Measurements from ENCODE around the gene ACADVL. TPM values are rescaled to one million over a fixed set of nuclear protein-coding genes. Genes with fewer than 3 reads are reported as not detected.

The ACADVL gene
- total RNA-seq, 2 donors from 2014 or later = 589 to 593 TPM

- intact Hi-C loops (cut with DNase I) = no loop called here
- Histone ChIP-seq H3K27ac (no peak overlapping the region), H3K4me1 (replicated peaks) (no peaks in the 10 kb centered on the region), H3K27me3 (replicated peaks; ENCODE audit: insufficient read depth) (no peaks in the 10 kb centered on the region), H3K36me3 (peaks cover 0 to 10% of the 10 kb centered on the region in 2 donors), H3K9me3 (no peaks in the 10 kb centered on the region), H3K4me3 (no peak overlapping the region)
- TF ChIP-seq POLR2AphosphoS5 (IDR thresholded peaks at IDR 0.05) = peak; percentile 35
- TF ChIP-seq POLR2A (IDR thresholded peaks at IDR 0.05) = no peak
- 73% methylated on average over 26 of the region's 26 CpGs for WGBS
- DNase-seq (ENCODE audit: low spot score) = no peak
These were observed 28.0 kb upstream of the ACADVL start for GRCh38 chr17:7191571-7192270.

- H3K27me3 ChIP-seq (replicated peaks; ENCODE audit: insufficient read depth) = no peaks in the 10 kb centered on the region
- intact Hi-C loops (cut with DNase I) = no loop called here
- WGBS = 75% methylated on average over 12 of the region's 12 CpGs
- no peak overlapping the region for H3K4me3 ChIP-seq
- TF ChIP-seq POLR2AphosphoS5 (IDR thresholded peaks at IDR 0.05) (no peak), CTCF (IDR thresholded peaks at IDR 0.05) (no peak), POLR2A (IDR thresholded peaks at IDR 0.05) (no peak)
- peaks cover 0 to 10% of the 10 kb centered on the region in 2 donors for H3K36me3 ChIP-seq
- H3K9me3 ChIP-seq = no peaks in the 10 kb centered on the region
- H3K27ac ChIP-seq = no peak overlapping the region
- no peaks in the 10 kb centered on the region for H3K4me1 ChIP-seq (replicated peaks)
- no peak for DNase-seq (ENCODE audit: low spot score)
These were observed 27.3 kb upstream of the ACADVL start for GRCh38 chr17:7192271-7192937.

GRCh38 chr17:7195971-7196370 is 23.8 kb upstream of the ACADVL start:
- intact Hi-C loops (cut with DNase I) = no loop called here
- H3K27ac ChIP-seq = no peak overlapping the region
- no peaks in the 10 kb centered on the region for H3K27me3 ChIP-seq (replicated peaks; ENCODE audit: insufficient read depth)
- WGBS = 95% methylated on average over 12 of the region's 12 CpGs
- TF ChIP-seq POLR2A (IDR thresholded peaks at IDR 0.05) (no peak), CTCF (IDR thresholded peaks at IDR 0.05) (no peak), POLR2AphosphoS5 (IDR thresholded peaks at IDR 0.05) (no peak)
- H3K36me3 ChIP-seq = peaks cover 0 to 10% of the 10 kb centered on the region in 2 donors
- no peak overlapping the region for H3K4me3 ChIP-seq
- H3K4me1 ChIP-seq (replicated peaks) = no peaks in the 10 kb centered on the region
- H3K9me3 ChIP-seq = no peaks in the 10 kb centered on the region
- no peak for DNase-seq (ENCODE audit: low spot score)

- Histone ChIP-seq H3K4me1 (replicated peaks) (no peaks in the 10 kb centered on the region), H3K4me3 (no peak overlapping the region), H3K27me3 (replicated peaks; ENCODE audit: insufficient read depth) (no peaks in the 10 kb centered on the region), H3K36me3 (peaks cover 0 to 10% of the 10 kb centered on the region in 2 donors), H3K27ac (no peak overlapping the region), H3K9me3 (no peaks in the 10 kb centered on the region)
- TF ChIP-seq POLR2AphosphoS5 (IDR thresholded peaks at IDR 0.05) = no peak
- TF ChIP-seq CTCF (IDR thresholded peaks at IDR 0.05) = no peak
- no peak for TF ChIP-seq POLR2A (IDR thresholded peaks at IDR 0.05)
- DNase-seq (ENCODE audit: low spot score) = no peak
- intact Hi-C loops (cut with DNase I) = no loop called here
- 85% methylated on average over 22 of the region's 22 CpGs for WGBS
These were observed 22.9 kb upstream of the ACADVL start for GRCh38 chr17:7196651-7197401.

GRCh38 chr17:7203391-7203790 is 16.3 kb upstream of the ACADVL start:
- no peak for DNase-seq (ENCODE audit: low spot score)
- 94% methylated on average over 16 of the region's 16 CpGs for WGBS
- Histone ChIP-seq H3K4me1 (replicated peaks) (no peaks in the 10 kb centered on the region), H3K27me3 (replicated peaks; ENCODE audit: insufficient read depth) (no peaks in the 10 kb centered on the region), H3K36me3 (no peaks in the 10 kb centered on the region), H3K9me3 (no peaks in the 10 kb centered on the region), H3K27ac (no peak overlapping the region), H3K4me3 (no peak overlapping the region)
- intact Hi-C loops (cut with DNase I) = no loop called here
- TF ChIP-seq POLR2A (IDR thresholded peaks at IDR 0.05) = no peak
- TF ChIP-seq POLR2AphosphoS5 (IDR thresholded peaks at IDR 0.05) = no peak
- TF ChIP-seq CTCF (IDR thresholded peaks at IDR 0.05) = no peak
